ENCODE data around the gene KCNJ16.

GRCh38 chr17:70089513-70090148 is 14.6 kb downstream of the KCNJ16 start:
- TF ChIP-seq CTCF (IDR thresholded peaks at IDR 0.05) (no peak), ZFX (IDR thresholded peaks at IDR 0.05; ENCODE audit: borderline replicate concordance) (no peak)

Data from 22Rv1 (cell line).